Measurements from ENCODE around the gene RGS7BP.
"Not testable (repeated sequence)": the region's sequence is repeated elsewhere in the genome, so short reads cannot be mapped to it uniquely, and the experiment has no call there.

RGS7BP gene

DNA sequence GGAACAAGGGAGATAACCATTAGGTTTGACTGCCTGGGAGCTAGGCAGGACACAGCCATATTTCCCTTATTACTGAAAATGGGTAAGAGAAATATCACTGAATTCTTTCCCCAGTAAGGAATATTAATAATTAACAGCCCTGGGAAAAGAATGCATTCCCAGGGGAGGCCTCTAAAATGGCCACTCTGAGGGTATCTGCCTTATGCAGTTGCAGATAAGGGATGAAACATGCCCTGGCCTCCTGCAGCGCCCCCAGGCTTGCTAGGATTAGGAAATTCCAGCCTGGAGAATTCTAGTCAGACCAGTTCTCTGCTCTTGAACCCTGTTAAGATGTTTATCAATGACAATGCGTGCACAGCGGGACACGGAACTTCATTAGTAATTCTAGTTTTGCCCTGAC, 52.8 kb downstream of the RGS7BP start:
- not testable (repeated sequence) for DNase-seq (ENCODE audit: low read depth)

DNA sequence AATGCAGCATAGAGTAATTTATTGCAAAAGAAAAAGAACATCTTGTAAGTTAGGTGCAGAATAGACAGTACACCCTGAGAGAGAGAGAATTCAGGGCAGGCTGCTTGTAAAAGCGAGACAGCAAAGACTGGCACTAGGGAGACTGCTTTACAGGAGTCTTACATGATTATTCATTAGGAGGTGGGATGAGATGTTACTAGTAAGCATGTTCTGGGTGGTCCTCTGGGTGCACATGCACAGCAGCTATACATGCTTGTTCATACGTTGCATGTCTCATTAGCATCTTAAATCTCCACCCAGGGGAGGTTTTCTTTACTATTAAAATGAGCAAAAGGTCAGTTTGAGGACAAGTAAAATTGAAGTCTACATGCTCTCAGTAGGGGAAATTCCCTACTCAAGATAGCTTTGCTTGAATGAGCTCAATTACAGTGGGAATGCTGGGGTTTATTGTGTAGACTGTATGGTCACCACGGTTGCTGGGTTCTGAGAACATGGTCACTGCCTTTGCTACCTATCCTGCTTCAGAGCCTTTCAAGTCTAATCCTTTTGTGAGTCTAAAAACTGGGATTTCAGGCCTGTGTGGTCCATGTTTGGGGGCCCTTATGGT, 60.6 kb downstream of the RGS7BP start:
- no peak for DNase-seq (ENCODE audit: low read depth)

DNA sequence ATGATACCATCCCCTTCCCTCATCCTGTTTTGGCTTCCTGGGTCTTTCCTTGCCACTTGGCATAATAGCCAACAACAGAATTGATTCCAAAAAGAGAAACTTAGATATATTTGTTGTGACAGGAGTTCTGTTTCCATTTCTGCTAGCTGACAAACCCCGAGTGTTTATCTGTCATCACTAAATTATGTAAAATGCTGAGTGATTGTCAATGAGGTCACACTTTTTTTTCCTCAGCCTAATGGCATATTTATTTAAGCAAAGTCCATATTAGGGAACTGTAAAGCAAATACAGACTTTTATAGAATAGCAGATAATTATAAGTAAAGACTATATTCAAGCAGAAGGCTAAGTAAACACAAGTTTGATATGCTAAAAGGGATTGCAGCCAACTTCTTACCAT, 64.0 kb downstream of the RGS7BP start:
- DNase-seq (ENCODE audit: low read depth): no peak

DNA sequence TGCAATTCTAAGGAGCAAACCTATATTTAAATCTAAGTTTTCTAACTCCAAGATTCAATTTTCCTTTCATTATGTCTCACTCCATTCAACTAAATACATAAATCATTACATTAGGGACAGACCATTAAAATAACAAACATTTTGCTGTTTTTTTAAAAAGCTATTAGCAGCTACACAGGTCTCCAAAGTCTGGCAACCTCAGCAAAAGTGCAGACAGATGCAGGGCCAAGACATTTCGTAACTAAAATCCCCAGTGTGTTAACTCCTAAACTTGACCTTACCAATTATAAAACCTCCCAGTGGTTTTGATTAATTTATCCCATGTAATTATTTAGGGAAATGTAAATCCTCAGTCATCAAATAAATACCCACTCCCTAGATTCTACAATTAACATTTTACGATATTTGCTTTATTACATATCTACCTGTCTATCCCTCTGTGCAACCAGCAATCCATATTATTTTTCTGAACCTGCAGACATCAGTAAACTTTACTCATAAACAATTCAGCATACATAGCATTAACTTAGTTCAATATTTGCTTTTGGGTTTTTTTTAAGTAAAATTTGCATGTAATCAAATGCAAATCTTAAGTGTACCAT, 64.7 kb downstream of the RGS7BP start:
- no peak for DNase-seq (ENCODE audit: low read depth)

DNA sequence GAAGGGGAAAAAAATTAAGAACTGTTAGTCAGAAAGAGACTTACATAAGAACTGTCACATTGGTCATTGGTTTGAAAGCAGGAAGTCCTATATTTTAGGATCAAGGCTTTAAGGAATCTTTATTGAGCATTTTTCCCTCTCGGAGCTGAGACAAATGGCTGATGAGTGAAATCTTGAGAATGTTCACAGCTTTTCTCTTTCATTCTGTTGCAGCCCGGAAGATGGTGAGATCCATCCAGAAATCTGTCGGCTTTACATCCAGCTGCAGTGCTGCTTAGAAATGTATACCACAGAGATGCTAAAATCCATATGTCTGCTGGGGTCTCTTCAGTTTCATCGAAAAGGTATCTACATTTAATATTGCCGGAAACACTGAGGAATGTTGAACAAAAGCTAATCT, 69.7 kb downstream of the RGS7BP start:
- no peak for DNase-seq (ENCODE audit: low read depth)

DNA sequence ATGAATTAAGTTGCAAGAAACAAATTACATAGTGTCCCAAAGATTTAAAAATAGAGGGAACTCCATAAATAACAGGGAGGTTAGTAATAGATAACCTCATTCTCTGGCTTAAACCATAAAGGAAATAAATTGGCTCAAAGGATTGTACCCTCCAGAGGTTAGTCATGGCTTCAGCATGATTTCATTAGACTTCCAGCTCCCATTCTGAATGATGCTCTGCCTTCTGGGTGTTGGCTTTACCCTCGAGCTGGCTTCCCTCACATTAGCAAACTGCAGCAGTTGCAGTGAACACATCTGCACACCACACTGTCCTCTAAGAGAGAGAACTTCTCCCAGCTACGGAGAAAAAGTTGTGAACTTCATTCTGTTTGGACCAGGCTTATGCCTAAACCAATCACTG, 70.4 kb downstream of the RGS7BP start:
- no peak for DNase-seq (ENCODE audit: low read depth)

DNA sequence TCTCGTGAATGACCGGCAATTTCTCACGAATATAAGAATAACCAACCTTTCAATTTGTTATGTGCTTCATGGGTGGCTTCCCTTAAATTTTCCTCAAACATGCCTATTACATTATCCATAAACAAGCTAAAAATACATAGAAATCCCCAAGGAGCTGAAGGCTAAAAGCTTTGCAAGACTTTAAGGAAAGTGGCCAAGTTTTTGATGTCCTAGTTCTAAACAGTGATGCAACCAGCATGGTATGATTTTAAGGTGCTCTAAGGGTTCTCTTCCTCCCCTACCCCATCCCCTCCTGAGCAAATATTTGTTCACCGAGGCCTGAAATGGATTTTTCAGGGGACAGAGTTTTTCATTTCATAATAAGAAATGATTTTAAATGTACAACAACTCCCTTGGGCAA, 79.8 kb downstream of the RGS7BP start:
- DNase-seq (ENCODE audit: low read depth): no peak

DNA sequence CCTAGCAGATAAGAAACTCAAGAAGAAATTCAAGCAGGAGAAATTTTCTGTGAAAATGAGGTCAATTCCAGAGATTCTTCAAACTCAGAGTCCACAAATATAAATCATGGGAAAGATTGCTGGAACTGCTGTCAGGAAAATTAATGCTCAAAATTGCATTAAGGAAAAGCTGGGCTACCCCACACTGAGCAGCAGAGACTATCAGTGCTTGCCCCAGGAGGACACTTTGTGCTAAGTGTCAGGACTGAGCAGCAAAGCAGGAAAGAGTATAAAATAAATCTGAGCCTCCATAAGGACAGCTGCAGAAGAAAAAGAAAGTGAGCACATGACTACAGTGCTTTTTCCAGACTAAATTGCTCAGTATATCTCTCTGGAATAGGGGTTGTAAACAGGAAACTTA, 81.6 kb downstream of the RGS7BP start:
- no peak for DNase-seq (ENCODE audit: low read depth)

DNA sequence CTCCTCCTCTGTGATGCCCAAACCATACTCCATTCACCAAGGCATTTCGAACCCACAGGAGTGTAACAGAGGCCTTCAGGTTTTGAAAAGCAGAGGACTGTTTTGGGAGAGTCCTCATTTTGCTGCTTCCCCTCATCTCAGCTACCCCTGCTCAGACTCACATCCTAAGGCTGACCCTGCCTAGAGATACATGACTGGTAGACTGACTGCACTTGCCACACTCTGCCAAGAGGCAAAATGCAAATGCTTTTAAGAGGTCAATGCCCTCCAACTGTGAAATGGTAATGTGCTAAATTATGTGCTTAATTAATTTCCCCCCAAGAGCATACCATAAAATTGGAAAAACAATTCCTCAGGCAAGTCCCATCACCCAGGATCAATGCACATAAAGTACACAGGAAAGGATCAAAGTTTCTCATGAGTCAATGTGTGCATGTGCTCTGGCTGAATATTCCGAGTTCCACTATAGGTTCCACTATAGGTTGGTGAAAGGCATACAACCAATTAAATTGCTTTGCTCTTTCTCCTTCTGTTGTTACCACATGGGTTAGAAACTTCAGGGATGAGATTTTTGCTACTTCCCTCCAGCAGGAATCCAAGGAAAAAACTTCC, 87.0 kb downstream of the RGS7BP start:
- DNase-seq (ENCODE audit: low read depth): no peak

DNA sequence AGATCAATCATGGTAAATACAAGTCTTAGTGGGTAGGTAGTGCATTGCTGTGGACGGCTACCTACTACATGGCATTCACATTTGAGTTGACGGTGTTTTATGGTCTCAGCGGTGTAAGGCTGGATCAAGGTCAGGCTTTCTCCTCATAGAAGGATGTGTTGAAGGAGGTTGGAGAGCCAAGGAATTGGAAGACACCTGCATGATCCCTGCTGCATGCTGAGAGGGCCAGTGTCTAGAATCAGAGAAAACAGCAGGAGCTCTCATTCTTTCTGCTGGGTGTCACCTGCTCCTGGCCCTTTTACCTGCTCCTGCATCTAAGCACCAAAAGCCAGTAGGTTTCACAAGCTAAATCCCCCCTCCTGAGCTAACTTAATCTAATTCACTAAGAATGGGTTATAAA, 88.2 kb downstream of the RGS7BP start:
- no peak for DNase-seq (ENCODE audit: low read depth)

DNA sequence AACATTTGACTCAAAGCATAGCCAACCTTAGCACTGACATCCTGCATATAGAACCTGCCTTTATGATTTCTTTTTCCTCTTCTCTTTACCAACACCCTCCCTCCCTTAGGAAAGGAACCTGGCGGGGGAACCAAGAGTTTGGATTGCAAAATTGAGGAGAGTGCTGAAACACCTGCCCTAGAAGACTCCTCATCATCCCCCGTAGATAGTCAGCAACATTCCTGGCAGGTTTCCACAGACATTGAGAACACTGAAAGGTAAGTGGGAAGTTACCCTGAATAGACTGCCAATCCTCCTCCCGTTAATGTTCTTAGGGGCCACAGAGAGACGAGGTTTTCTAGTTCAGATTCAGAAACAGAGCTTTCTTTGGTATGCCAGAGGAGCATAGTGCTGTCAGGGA, 88.8 kb downstream of the RGS7BP start:
- no peak for DNase-seq (ENCODE audit: low read depth)

DNA sequence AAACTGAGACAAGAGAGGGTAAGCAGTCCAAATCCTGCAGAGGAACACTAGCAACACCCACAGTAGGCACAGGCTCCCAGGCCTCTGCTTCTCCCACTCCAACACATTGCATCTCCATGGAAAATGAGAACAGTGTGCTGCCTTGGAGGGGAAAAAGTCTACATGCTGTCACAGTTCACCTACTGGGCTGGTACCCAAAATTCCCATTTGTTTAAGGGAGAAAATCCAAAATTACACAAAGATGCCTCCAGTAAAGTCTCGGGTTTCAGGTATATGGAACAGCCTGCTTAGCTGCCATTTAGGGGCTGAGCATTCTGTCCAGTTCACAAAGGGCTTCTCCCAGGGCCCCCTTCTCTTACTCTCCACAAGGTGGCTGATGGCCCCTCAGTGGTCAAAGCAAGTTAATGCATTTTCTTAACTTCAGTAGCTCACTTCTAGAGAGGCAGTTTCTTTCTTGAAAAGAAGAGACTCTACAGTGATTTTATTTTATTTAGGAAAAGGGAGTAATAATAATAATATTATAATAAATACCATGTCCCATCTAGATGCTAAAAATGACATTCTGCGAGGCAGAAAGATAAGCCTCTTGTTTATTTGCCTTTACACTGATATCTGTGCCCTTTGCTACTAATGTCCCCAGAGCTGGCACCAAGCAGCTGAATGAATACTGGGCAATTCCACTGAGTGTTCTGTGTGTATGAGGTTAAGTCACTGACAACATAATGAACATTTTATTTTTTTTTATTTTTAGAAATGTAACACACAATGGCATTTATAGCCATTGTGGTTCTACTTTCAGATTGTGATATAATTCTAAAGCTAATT, 89.4 kb downstream of the RGS7BP start:
- DNase-seq (ENCODE audit: low read depth): no peak

DNA sequence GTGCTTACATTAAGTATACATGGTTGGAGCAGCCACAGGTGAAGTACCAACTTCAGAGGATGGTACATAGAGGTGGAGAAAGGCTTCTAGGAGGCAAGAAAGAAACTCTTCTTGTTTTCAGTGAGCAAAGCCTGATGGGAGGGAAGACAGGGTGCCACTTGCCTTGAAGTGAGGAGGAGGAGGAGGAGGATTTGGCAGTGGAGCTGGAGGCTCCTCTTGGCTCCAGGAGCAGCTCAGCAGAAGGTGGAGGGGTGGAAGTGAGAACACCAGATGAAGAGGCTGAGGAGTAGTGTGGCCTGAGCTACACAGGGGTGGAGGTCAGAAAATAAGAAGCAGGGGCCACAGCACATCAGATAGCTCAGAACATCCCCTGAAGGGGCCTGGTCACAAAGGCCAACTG, 93.4 kb downstream of the RGS7BP start:
- no peak for DNase-seq (ENCODE audit: low read depth)

DNA sequence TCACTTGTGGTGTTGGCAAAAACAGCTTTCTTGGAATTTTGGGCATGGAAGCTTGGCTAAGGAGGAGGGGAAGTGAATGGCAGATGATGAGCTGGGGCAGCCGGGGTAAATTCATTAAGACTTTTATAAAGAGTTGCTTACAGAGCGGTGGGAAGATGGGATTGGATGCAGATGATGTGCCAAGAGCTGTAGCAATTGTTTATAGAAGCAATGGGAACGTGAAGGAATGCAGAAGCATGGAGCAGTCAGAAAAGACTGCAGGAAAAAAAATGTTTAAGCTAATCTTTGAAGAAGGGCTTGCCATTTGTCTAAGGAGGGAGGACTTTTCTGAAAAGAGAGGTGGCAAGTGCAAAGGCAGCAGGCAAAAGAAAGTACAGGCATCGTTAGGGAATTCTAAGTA, 97.9 kb downstream of the RGS7BP start:
- DNase-seq (ENCODE audit: low read depth): no peak

DNA sequence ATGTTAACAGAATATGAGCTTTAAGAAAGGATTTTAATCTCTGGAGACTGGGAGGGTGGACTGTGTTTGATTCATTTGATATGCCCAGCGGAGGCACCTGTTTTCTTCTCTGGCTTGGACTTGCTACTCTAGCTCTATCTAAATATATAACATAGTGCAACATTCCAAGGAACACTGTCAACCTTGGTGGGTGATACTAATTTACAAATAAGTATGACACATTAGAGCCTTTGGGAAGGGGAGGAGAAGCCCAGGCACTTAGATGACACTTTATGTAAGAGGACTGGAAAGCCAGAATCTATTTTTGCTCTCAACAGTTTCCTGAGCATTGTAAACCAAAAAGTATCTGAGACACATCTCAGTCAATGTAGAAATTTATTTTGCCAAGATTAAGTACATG, 101.1 kb downstream of the RGS7BP start:
- DNase-seq (ENCODE audit: low read depth): no peak

DNA sequence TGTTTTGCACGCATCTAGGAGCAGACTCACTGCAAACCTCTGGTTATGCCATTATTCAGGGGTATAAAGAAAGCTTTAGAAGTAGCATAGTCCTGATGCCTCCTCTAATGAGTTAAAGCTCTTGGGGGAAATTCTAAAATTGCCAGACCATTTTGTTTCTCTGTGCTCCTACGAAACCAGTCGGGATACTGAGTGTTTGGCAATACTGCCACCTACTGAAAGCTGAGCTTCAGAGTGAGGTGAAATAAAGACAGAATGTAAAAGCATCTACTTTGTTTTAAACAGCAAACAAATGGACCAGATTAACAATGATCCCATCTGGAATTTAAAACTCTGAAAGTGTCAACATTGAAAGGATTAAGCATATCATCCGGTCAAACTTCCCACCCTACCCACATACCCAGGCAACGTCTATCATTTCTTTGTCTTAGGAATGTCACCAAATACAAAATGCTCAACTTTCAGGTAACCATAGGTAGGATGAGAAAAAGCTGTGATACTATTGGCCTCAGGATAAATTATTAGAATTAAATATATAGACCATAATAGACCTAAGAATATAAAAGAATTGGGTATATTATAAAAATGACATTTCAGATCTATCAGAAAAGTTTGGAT, 106.6 kb downstream of the RGS7BP start:
- no peak for DNase-seq (ENCODE audit: low read depth)

DNA sequence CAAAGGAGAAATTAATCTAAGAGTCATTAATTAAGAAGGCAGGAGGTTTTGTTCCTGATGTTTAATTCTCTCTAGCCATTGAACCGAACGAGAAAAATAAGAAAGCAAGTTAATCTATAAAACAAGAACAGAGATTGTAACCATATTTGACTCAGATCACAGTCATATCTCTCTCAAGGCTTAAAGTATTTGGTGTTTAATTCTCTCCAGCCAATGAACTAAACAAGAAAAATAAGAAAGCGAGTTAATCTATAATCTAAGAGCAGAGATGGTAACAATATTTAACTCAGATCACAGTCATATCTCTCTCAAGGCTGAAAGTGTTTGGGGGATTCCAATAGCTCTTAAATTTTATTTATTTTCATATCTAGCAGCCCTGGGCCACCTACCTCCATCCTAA, 110.1 kb downstream of the RGS7BP start:
- no peak for DNase-seq (ENCODE audit: low read depth)

DNA sequence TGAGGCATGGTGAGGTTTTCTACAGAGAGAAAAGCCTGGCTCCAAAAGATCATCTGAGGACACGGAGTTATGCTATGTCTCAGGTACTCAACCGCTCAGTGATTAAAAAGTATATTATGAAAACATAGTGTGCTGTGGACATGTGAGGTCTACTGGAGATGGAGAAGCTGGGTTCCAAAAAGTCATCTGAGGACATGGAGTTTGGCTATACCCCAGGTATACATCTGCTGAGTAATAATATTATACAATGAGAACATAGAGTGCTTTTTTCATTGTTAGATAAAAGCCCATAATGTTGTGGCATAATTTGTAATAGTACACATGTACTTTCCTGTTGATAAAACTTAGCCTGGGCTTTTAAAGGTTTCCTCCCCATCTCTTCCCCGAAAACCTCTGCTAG, 113.8 kb downstream of the RGS7BP start:
- no peak for DNase-seq (ENCODE audit: low read depth)

DNA sequence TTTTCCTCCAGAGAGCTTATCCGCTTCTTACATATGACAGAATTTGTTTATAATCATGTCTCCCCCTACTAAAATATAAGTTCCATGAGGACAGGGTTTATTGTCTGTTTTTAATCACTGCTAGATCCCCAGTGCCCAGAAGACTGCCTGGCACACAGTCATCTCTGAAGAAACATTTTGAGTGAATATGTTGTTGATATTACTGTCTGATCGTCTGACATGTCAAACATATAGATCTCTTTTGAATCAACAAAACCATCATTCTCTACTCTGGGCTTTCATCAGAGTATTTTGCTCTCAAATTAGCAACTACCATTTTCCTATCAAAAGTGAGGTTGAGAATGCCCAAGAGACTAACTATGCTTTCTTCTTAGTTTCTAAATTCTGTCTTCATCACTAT, 117.2 kb downstream of the RGS7BP start:
- no peak for DNase-seq (ENCODE audit: low read depth)

DNA sequence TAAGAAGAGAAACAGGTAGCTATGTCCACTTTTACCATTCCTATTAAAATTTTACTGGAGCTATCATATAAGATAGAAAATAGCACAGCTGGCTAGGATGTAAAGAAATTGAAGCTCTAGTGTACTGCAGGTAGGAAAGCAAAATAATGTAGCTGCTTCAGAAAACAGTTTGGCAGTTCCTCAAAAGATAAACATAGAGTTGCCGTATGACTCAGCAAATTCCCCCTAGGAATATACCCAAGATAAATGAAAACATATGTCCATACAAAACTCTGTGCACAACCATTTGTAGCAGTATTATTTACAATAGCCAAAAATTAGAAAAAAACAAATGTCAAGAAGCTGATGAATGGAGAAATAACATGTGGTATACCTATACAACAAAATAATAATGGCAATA, 119.9 kb downstream of the RGS7BP start:
- DNase-seq (ENCODE audit: low read depth): no peak

DNA sequence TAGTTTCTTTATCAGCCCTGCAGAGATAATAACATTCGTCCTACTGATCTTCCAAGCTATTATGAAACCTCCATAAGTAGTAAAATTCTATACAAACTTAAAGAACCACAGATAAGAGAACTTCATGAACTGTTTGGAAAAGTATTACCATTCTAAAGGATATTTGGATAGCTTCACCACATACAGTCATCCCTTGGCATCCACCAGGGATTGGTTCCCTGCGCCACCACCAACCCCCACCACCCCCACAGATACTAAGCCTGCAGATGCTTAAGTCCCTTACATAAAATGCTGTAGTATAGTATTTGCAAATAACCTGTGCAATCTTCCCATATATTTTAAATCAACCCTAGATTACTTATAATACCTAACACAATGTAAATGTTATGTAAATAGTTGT, 123.1 kb downstream of the RGS7BP start:
- DNase-seq (ENCODE audit: low read depth): no peak

DNA sequence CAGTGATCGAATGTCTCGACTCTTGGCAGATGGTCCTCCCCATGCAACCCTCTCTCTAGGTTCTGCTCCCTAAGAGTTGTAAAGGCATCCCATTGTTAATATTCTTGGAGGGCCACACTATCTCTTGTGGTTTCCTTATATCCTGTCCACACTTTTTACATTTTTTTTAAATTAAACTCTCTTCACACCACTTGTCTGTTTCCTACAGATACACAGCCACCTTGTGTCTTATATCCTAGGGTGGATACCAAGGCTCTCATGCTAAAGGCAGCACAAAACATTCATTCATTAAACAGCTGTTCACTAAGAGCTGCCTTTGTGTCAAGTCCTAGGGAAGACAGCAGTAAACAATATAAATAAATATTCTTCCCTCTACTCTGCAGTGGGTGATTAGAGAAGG, 124.0 kb downstream of the RGS7BP start:
- no peak for DNase-seq (ENCODE audit: low read depth)

DNA sequence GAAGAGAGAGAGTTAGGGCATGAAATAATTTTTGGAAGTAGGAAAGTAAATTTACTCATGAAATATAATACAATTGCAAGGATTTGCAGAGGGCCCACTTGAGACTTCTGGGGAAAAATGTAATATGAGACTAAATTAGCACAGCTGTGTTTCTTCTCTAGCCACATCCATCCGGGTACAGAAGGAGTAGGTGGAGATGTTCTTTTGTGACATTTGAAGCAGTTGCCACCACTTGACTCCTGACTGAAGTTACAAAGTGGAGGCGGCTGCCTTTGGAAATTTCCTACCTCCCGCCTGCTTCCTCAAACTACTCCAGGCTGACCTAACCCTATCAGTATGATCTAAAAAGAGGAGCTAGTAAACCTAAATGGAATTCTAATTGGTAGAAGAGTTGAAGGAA, 126.4 kb downstream of the RGS7BP start:
- no peak for DNase-seq (ENCODE audit: low read depth)

Measured in stimulated activated CD8-positive, alpha-beta memory T cell treated with anti-CD3 and anti-CD28 coated beads, Interleukin-12 subunit alpha, Interleukin-12 subunit beta, amount 100 ng/mL, for 4 hours (primary cell).